HepG2 (cell line): Measurements from ENCODE around the gene C11orf54. TPM values are rescaled to one million over a fixed set of nuclear protein-coding genes. Genes with fewer than 3 reads are reported as not detected.

ENCODE experiments used
- AFF4 ChIP-seq: sonication (generic); formaldehyde crosslinking; IDR thresholded peaks from 2 replicates; pipeline ENCODE4 v1.4.0; 2020; ENCODE audit warnings: missing genetic modification reagents
- ARNTL ChIP-seq: sonication (generic); formaldehyde crosslinking; IDR thresholded peaks from 2 replicates; pipeline ENCODE4 v1.4.0; 2020; ENCODE audit warnings: mild to moderate bottlenecking, missing genetic modification reagents
- ASH2L ChIP-seq: fragments of 300-600, 200-600 bp; sonication (generic); IDR thresholded peaks from 2 replicates; pipeline ENCODE4 v1.7.0; 2017; ENCODE audit warnings: low read depth, mild to moderate bottlenecking, moderate library complexity, mixed read lengths, low read length; ENCODE audit not compliant: insufficient read length
- CSRNP1 ChIP-seq: sonication (generic); formaldehyde crosslinking; IDR thresholded peaks from 2 replicates; pipeline ENCODE4 v1.8.1; 2023; ENCODE audit warnings: mild to moderate bottlenecking, missing genetic modification reagents
- KAT8 ChIP-seq: IDR thresholded peaks from 2 replicates; pipeline ENCODE4 v1.6.1; 2016; ENCODE audit warnings: missing genetic modification reagents, missing compliant biosample characterization
- MTA1 ChIP-seq: sonication (generic); formaldehyde crosslinking; IDR thresholded peaks from 2 replicates; pipeline ENCODE4 v1.4.0; 2020; ENCODE audit warnings: missing genetic modification reagents, mild to moderate bottlenecking, borderline replicate concordance
- POLR2A ChIP-seq, 2 experiments: IDR thresholded peaks; 2 replicates each; pipeline ENCODE4 v1.6.1; 2011; ENCODE audit warnings: low read depth in 2 of 2, low read length in 2 of 2, mild to moderate bottlenecking in 1 of 2, moderate library complexity in 1 of 2; ENCODE audit not compliant: insufficient read depth in 1 of 2
- RFX3 ChIP-seq: IDR thresholded peaks from 2 replicates; pipeline ENCODE4 v1.6.1; 2016; ENCODE audit warnings: missing biosample characterization, missing genetic modification reagents
- SMARCE1 ChIP-seq: fragments of 450-650 bp; IDR thresholded peaks from 2 replicates; pipeline ENCODE4 v1.6.1; 2017; ENCODE audit warnings: borderline replicate concordance
- ZNF136 ChIP-seq: sonication (generic); formaldehyde crosslinking; IDR thresholded peaks from 2 replicates; pipeline ENCODE4 v1.8.1; 2022; ENCODE audit warnings: low read depth, mild to moderate bottlenecking, moderate library complexity, missing genetic modification reagents
- ZNF256 ChIP-seq: sonication (generic); formaldehyde crosslinking; conservative IDR thresholded peaks from 2 replicates; pipeline ENCODE4 v1.4.0; 2020; ENCODE audit warnings: missing genetic modification reagents
- ZNF510 ChIP-seq: sonication (generic); formaldehyde crosslinking; IDR thresholded peaks from 2 replicates; pipeline ENCODE4 v1.4.0; 2020; ENCODE audit warnings: low read depth, mild to moderate bottlenecking, missing genetic modification reagents
- ZNF547 ChIP-seq: sonication (generic); formaldehyde crosslinking; IDR thresholded peaks from 2 replicates; pipeline ENCODE4 v1.5.1; 2020; ENCODE audit warnings: mild to moderate bottlenecking, missing genetic modification reagents
- ZNF564 ChIP-seq: sonication (generic); formaldehyde crosslinking; IDR thresholded peaks from 2 replicates; pipeline ENCODE4 v1.8.1; 2023; ENCODE audit warnings: mild to moderate bottlenecking, missing genetic modification reagents
- ZNF614 ChIP-seq: IDR thresholded peaks from 2 replicates; pipeline ENCODE4 v1.6.1; 2018; ENCODE audit warnings: missing biosample characterization, missing genetic modification reagents, inconsistent platforms, borderline replicate concordance
- ZNF616 ChIP-seq: sonication (generic); formaldehyde crosslinking; IDR thresholded peaks from 2 replicates; pipeline ENCODE4 v1.5.0; 2020; ENCODE audit warnings: low read depth, mild to moderate bottlenecking, missing genetic modification reagents
- ZNF747 ChIP-seq: sonication (generic); formaldehyde crosslinking; IDR thresholded peaks from 2 replicates; pipeline ENCODE4 v1.8.1; 2023; ENCODE audit warnings: missing genetic modification reagents, mild to moderate bottlenecking, borderline replicate concordance
- ZNF772 ChIP-seq: sonication (generic); formaldehyde crosslinking; IDR thresholded peaks from 2 replicates; pipeline ENCODE4 v1.5.0; 2020; ENCODE audit warnings: mild to moderate bottlenecking, missing genetic modification reagents
- ZNF790 ChIP-seq: sonication (generic); formaldehyde crosslinking; IDR thresholded peaks from 2 replicates; pipeline ENCODE4 v1.8.0; 2022; ENCODE audit warnings: missing genetic modification reagents, mild to moderate bottlenecking, borderline replicate concordance
- ZNF841 ChIP-seq: sonication (generic); formaldehyde crosslinking; IDR thresholded peaks from 2 replicates; pipeline ENCODE4 v1.8.1; 2023; ENCODE audit warnings: missing genetic modification reagents, borderline replicate concordance
- polyA plus RNA-seq, 8 experiments: library from polyadenylated mRNA; depleted of rRNA in 3 of 8; stranded (reverse) in 7 of 8; unstranded in 1 of 8; fragments of >200 nt; fragmentation: Illumina TruSeq in 4 of 8; extraction: Trizol in 4 of 8; gene quantifications; 2 replicates each; pipeline versions ENCODE4 v1.2.1 to v1.2.3, GENCODE V29; 2011 to 2016; ENCODE audit warnings: low read depth in 4 of 8, missing spikeins in 1 of 8, mixed read lengths in 1 of 8; ENCODE audit not compliant: insufficient read depth in 1 of 8
- total RNA-seq, 5 experiments: library from RNA; depleted of rRNA; stranded (reverse); fragments of >200 nt; fragmentation: Illumina TruSeq; extraction: Trizol; gene quantifications; 2 replicates each; pipeline ENCODE4 v1.2.3, GENCODE V29; 2016; ENCODE audit warnings: low read depth in 1 of 5
- TF ChIP-seq, protein P1 (sequence below): IDR thresholded peaks from 2 replicates; pipeline ENCODE4 v1.6.1; 2016; ENCODE audit warnings: missing biosample characterization, missing genetic modification reagents, low read depth

C11orf54 gene
- total and polyA plus RNA-seq, 2 of the 13 experiments (the other 11 are each of a cell fraction or from before 2014, with no cell fraction given), result 42.7 to 50.1 TPM

GRCh38 chr11:93741094-93741881, at the start of gene C11orf54, which contains the start of gene TAF1D (continued):
- TF ChIP-seq ZNF790, result peak; percentile 81; the same call in 1 of the 2 replicates
- TF ChIP-seq ZNF616 (CRISPR knock-in tag), result 0 out of 2 replicates have a peak, but pooled peaks have one; percentile 62
- peak; percentile 27; the same call in 1 of the 2 replicates for TF ChIP-seq ARNTL
- TF ChIP-seq MTA1 (CRISPR knock-in tag), result no peak
- no peak for TF ChIP-seq RFX3 (CRISPR knock-in tag)
- TF ChIP-seq ZNF547, result peak; percentile 45; the same call in 1 of the 2 replicates
- 0 out of 2 replicates have a peak, but pooled peaks have one; percentile 35 for TF ChIP-seq ZNF614 (CRISPR knock-in tag)
- TF ChIP-seq ZNF256 (CRISPR knock-in tag), result 0 out of 2 replicates have a peak, but pooled peaks have one; percentile 30
- peak; percentile 80; the same call in 1 of the 2 replicates for TF ChIP-seq ZNF136 (CRISPR knock-in tag)
- TF ChIP-seq ZNF772 (CRISPR knock-in tag), result no peak; the same call in 1 of the 2 replicates
- TF ChIP-seq POLR2A (IDR thresholded peaks at IDR 0.05; ENCODE audit: insufficient read depth in 1 of 2, low read depth in 2 of 2, low read length in 2 of 2), result peak; percentile 92 to 97
- no peak for TF ChIP-seq CSRNP1 (CRISPR knock-in tag)
- TF ChIP-seq ASH2L, result peak; percentile 92
- no peak for TF ChIP-seq ZNF841
- TF ChIP-seq KAT8, result peak; percentile 77
- TF ChIP-seq SMARCE1, result no peak
- no peak for TF ChIP-seq ZNF564 (CRISPR knock-in tag)
- TF ChIP-seq, protein P1, sequence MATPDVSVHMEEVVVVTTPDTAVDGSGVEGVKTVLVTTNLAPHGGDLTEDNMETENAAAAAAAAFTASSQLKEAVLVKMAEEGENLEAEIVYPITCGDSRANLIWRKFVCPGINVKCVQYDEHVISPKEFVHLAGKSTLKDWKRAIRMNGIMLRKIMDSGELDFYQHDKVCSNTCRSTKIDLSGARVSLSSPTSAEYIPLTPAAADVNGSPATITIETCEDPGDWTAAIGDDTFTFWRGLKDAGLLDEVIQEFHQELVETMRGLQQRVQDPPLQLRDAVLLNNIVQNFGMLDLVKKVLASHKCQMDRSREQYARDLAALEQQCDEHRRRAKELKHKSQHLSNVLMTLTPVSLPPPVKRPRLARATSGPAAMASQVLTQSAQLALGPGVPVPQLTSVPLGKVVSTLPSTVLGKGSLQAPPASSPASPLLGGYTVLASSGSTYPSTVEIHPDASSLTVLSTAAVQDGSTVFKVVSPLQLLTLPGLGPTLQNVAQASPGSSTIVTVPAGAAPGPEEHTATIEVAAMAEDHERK, result peak; percentile 67
- TF ChIP-seq AFF4 (CRISPR knock-in tag), result no peak; the same call in 1 of the 2 replicates
- TF ChIP-seq ZNF510, result peak; percentile 69; the same call in 1 of the 2 replicates
- TF ChIP-seq ZNF747 (CRISPR knock-in tag), result peak; percentile 53; the same call in 1 of the 2 replicates
